HL-60 (cell line): ENCODE results near the gene HCN4.

Source experiments
- DNase-seq, 2 experiments: peaks; one replicate each; pipeline ENCODE4 v3.0.0-alpha.2; 2010 to 2020; ENCODE audit warnings: low read depth in 1 of 2, low spot score in 1 of 2
- H3K27ac ChIP-seq: fragments of 250-450 bp; sonication (Bioruptor Pico); replicated peaks from 2 replicates; pipeline ENCODE4 v1.5.1; 2020; ENCODE audit warnings: mild to moderate bottlenecking, moderate library complexity
- H3K27me3 ChIP-seq: fragments of 250-450 bp; sonication (Bioruptor Pico); 2 replicates; pipeline ENCODE4 v1.5.1; 2021; ENCODE audit warnings: mild to moderate bottlenecking, moderate library complexity; ENCODE audit not compliant: insufficient read depth, poor library complexity, severe bottlenecking
- H3K4me3 ChIP-seq: replicated peaks from 2 replicates; pipeline ENCODE4 v1.5.1; 2011; ENCODE audit warnings: mild to moderate bottlenecking, control low read depth, low read length; ENCODE audit not compliant: insufficient read depth
- CTCF ChIP-seq: IDR thresholded peaks from one replicate; pipeline ENCODE4 v1.5.1; 2011; ENCODE audit warnings: low read length, control low read depth, inconsistent platforms; ENCODE audit not compliant: insufficient read depth
- GABPA ChIP-seq: IDR thresholded peaks from 2 replicates; pipeline ENCODE4 v1.6.1; 2012; ENCODE audit warnings: low read depth
- POLR2AphosphoS5 ChIP-seq: IDR thresholded peaks from 2 replicates; pipeline ENCODE4 v1.6.1; 2012; ENCODE audit warnings: low read depth
- SPI1 ChIP-seq: IDR thresholded peaks from 2 replicates; pipeline ENCODE4 v1.6.1; 2012; ENCODE audit warnings: low read depth, mild to moderate bottlenecking, borderline replicate concordance
- TF ChIP-seq, protein P1 (sequence below): IDR thresholded peaks from 2 replicates; pipeline ENCODE4 v1.6.1; 2012; ENCODE audit warnings: low read depth; ENCODE audit not compliant: insufficient replicate concordance

The HCN4 gene

DNA sequence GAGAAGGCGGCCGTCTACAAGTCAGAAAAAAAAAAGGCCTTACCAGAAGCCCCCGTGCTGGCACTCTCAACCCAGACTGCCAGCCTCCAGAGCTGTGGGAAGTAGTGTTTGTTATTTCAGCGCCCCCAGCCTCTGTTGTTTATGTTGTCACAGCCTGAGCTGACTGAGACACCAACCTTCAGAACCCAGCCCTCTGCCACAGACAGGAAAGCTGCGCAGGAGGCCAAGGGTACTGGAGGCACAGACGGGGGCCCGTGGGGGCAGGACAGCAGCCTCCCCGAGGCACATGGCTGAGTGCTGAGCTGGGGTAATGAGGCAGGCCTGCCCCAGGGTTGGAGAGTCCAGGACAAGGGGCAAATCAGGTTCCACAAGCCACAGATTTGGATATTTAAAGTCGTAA, 33.7 kb downstream of the HCN4 start:
- H3K4me3 ChIP-seq = no peak overlapping the region
- no peak overlapping the region for H3K27ac ChIP-seq
- DNase-seq = no peak
- no peaks in the 10 kb centered on the region for H3K27me3 ChIP-seq
- TF ChIP-seq CTCF (no peak), POLR2AphosphoS5 (no peak), SPI1 (no peak), GABPA (no peak)
- TF ChIP-seq, protein P1, sequence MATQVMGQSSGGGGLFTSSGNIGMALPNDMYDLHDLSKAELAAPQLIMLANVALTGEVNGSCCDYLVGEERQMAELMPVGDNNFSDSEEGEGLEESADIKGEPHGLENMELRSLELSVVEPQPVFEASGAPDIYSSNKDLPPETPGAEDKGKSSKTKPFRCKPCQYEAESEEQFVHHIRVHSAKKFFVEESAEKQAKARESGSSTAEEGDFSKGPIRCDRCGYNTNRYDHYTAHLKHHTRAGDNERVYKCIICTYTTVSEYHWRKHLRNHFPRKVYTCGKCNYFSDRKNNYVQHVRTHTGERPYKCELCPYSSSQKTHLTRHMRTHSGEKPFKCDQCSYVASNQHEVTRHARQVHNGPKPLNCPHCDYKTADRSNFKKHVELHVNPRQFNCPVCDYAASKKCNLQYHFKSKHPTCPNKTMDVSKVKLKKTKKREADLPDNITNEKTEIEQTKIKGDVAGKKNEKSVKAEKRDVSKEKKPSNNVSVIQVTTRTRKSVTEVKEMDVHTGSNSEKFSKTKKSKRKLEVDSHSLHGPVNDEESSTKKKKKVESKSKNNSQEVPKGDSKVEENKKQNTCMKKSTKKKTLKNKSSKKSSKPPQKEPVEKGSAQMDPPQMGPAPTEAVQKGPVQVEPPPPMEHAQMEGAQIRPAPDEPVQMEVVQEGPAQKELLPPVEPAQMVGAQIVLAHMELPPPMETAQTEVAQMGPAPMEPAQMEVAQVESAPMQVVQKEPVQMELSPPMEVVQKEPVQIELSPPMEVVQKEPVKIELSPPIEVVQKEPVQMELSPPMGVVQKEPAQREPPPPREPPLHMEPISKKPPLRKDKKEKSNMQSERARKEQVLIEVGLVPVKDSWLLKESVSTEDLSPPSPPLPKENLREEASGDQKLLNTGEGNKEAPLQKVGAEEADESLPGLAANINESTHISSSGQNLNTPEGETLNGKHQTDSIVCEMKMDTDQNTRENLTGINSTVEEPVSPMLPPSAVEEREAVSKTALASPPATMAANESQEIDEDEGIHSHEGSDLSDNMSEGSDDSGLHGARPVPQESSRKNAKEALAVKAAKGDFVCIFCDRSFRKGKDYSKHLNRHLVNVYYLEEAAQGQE = no peak

DNA sequence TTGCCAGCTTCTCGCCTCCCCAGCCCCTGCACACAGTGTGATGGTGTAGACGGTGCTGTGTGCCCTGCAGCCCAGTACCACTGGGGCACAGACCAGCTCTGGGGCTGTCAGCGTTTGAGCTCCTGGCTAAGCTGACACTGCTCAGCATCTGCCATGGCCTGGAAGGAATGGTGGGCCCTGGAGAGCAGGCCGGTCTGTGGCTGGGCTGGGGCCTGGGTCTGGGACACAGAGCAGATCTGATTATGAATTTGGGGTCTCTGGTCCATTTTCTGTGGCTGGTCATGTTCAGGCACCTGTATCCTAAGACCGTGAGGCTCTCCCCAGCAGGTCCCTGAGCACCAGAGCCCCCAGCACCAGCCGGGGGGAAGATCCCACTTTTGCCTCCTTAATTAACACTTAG, 34.7 kb downstream of the HCN4 start:
- TF ChIP-seq SPI1 = no peak
- TF ChIP-seq POLR2AphosphoS5 = no peak
- TF ChIP-seq, protein P1 = no peak
- no peak for TF ChIP-seq CTCF
- no peak for TF ChIP-seq GABPA
- DNase-seq = no peak
- H3K27ac ChIP-seq = no peak overlapping the region

GRCh38 chr15:73333001-73333400, 35.8 kb downstream of the HCN4 start:
- no peak for TF ChIP-seq GABPA
- TF ChIP-seq POLR2AphosphoS5 = no peak
- no peak for TF ChIP-seq CTCF
- TF ChIP-seq SPI1 = no peak
- TF ChIP-seq, protein P1 = no peak
- no peaks in the 10 kb centered on the region for H3K27me3 ChIP-seq
- no peak overlapping the region for H3K4me3 ChIP-seq
- DNase-seq = no peak
- H3K27ac ChIP-seq = no peak overlapping the region

More for the DNA sequence above, 34.7 kb downstream of the HCN4 start:
- no peak overlapping the region for H3K4me3 ChIP-seq
- no peaks in the 10 kb centered on the region for H3K27me3 ChIP-seq
